NB4 (cell line): Measurements from ENCODE around the gene MYO7B.
"Not testable (repeated sequence)": the region's sequence is repeated elsewhere in the genome, so short reads cannot be mapped to it uniquely, and the experiment has no call there.

Experiments used
- DNase-seq: peaks from one replicate; pipeline ENCODE4 v3.0.0; 2010; ENCODE audit warnings: low read depth
- H3K4me3 ChIP-seq: one replicate; pipeline ENCODE4 v1.5.1; 2011; ENCODE audit warnings: mild to moderate bottlenecking, low read depth, low read length, moderate library complexity
- MAX ChIP-seq: IDR thresholded peaks from 2 replicates; pipeline ENCODE4 v1.6.1; 2011; ENCODE audit warnings: low read depth, low read length
- MYC ChIP-seq: IDR thresholded peaks from 2 replicates; pipeline ENCODE4 v1.6.1; 2011; ENCODE audit warnings: low read depth, low read length
- POLR2A ChIP-seq: IDR thresholded peaks from 2 replicates; pipeline ENCODE4 v1.6.1; 2011; ENCODE audit warnings: mild to moderate bottlenecking; ENCODE audit not compliant: insufficient read length; ENCODE audit errors: extremely low read depth
- TF ChIP-seq, protein P1 (sequence below): IDR thresholded peaks from one replicate; pipeline ENCODE4 v1.5.1; 2012; ENCODE audit warnings: low read depth, low read length

Gene MYO7B

DNA sequence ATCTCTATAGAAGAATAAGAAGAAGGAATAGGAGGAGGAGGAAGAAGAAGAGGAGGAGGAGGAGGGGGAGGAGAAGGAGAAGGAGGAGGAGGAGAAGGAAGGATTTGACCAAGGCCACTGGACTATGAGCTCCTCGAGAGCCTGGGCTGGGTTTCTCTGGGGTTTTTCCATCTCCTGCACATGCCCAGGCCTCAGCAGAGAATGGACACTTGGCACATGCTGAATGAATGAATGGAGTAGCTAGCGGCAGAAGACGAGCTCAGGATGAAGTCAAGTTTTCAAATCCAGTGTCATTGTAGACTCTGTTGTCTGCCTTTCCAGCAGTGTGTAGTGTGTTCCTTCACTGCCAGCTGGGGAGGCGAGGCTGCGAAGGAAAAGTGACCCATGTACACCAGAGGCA, 2.2 kb downstream of the MYO7B start:
- no peak for TF ChIP-seq MYC
- no peak for TF ChIP-seq POLR2A
- no peak for TF ChIP-seq MAX
- TF ChIP-seq, protein P1, sequence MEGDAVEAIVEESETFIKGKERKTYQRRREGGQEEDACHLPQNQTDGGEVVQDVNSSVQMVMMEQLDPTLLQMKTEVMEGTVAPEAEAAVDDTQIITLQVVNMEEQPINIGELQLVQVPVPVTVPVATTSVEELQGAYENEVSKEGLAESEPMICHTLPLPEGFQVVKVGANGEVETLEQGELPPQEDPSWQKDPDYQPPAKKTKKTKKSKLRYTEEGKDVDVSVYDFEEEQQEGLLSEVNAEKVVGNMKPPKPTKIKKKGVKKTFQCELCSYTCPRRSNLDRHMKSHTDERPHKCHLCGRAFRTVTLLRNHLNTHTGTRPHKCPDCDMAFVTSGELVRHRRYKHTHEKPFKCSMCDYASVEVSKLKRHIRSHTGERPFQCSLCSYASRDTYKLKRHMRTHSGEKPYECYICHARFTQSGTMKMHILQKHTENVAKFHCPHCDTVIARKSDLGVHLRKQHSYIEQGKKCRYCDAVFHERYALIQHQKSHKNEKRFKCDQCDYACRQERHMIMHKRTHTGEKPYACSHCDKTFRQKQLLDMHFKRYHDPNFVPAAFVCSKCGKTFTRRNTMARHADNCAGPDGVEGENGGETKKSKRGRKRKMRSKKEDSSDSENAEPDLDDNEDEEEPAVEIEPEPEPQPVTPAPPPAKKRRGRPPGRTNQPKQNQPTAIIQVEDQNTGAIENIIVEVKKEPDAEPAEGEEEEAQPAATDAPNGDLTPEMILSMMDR = no peak

DNA sequence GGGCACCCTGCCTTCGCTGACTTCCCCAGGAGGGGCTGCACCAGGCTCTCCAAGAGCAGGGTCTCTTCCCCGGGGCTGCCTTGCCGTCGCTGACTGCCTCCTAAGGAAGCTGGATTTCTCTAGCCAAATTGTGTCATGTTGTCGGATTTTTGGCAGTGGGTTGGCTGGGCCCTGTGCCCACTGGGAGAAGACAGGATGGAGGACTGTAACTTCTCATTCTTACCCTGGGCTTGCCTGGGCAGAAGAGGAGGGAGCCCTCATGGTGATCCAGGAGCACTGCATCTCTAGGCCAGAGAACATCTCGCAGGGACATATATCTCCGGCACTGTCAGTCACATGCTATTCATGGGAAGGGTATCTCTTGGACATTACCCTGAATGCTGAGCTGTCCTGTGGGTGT, 6.3 kb downstream of the MYO7B start:
- no peak overlapping the region for H3K4me3 ChIP-seq
- TF ChIP-seq MAX (no peak), MYC (no peak), POLR2A (no peak)
- TF ChIP-seq, protein P1 = no peak
- DNase-seq = no peak

More for the DNA sequence above, 2.2 kb downstream of the MYO7B start:
- H3K4me3 ChIP-seq = no peak overlapping the region
- DNase-seq = no peak

DNA sequence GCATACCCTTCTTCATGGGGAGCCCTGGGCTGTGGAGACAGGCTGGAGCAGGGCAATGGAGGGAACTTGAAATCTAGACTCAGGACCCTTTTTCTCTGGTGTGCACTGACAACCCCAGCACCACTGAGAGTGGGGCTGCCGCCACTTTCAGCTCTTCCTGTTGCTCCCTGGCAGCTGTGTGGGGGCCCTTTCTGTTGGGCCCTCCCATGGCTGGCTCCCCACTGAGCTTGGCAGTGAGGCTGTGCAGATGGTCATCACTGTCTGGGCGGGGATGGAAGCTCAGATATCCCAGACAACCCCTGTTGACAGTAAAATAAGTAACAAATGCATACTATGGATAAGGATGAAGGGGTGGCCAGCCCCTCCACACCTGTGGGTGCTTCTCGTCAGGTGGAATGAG, 6.7 kb downstream of the MYO7B start:
- TF ChIP-seq, protein P1 = no peak
- TF ChIP-seq MYC (no peak), MAX (no peak), POLR2A (no peak)
- no peak overlapping the region for H3K4me3 ChIP-seq
- no peak for DNase-seq

DNA sequence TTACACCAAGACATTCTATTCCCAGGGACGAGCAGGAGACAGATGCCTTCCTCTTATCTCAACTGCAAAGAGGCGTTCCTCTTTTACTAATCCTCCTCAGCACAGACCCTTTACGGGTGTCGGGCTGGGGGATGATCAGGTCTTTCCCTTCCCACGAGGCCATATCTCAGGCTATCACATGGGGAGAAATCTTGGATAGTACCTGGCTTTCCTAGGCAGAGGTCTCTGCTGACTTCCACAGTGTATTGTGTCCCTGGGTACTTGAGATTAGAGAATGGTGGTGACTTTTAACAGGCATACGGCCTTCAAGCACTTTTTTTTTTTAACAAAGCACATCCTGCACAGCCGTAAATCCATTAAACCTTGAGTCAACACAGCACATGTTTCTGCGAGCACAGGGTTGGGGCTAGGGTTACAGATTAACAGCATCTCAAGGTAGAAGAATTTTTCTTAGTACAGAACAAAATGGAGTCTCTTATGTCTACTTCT, 7.6 kb downstream of the MYO7B start:
- H3K4me3 ChIP-seq, DNase-seq: not testable (repeated sequence)

DNA sequence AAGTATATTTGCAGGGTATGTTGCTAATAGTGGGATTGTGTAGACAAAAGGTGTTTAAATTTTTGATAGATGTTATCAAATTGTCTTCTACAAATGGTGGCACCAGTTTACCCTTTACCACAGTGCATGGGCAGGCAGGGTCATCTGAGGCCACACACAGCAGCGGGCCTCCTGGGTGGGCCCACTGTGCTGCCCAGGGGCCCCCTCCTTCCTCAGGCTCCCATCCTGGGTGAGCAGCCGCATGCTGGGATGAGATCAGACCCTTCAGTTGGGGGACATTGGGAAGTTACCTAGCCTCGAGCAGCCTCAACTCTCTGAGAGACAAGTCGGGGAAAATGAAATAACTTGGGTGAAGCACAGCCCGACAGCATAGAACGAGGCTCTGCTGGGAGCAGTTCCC, 9.7 kb downstream of the MYO7B start:
- H3K4me3 ChIP-seq = no peak overlapping the region
- no peak for DNase-seq
- TF ChIP-seq MYC (no peak), MAX (no peak), POLR2A (no peak)
- TF ChIP-seq, protein P1 = no peak

DNA sequence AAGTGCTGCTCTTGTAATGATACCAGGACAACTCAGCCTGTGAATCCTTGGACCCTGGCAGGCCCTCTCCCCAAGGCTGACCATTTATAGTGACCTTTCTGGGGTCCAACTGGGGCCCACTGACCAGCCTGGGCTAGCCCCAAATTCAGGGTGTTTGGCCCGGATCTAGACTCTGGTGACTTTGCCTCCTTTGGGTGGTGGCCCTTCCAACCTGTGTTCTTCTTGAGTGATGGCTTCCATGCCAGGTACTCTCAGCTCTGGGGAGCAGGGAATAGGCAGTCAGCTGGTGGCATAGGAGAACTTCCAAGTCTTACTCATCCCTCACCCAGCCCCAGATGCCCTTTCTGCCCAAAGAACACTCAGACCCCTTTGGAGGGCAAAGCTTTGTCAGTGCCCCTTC, 10.3 kb downstream of the MYO7B start:
- TF ChIP-seq POLR2A = no peak
- no peak for TF ChIP-seq MAX
- TF ChIP-seq, protein P1 = no peak
- no peak for TF ChIP-seq MYC
- DNase-seq = no peak
- H3K4me3 ChIP-seq = no peak overlapping the region
